ENCODE results near the gene ATG2B.
A peak's percentile ranks its signal among the peaks of the same experiment; 100 is the strongest.

Gene ATG2B

DNA sequence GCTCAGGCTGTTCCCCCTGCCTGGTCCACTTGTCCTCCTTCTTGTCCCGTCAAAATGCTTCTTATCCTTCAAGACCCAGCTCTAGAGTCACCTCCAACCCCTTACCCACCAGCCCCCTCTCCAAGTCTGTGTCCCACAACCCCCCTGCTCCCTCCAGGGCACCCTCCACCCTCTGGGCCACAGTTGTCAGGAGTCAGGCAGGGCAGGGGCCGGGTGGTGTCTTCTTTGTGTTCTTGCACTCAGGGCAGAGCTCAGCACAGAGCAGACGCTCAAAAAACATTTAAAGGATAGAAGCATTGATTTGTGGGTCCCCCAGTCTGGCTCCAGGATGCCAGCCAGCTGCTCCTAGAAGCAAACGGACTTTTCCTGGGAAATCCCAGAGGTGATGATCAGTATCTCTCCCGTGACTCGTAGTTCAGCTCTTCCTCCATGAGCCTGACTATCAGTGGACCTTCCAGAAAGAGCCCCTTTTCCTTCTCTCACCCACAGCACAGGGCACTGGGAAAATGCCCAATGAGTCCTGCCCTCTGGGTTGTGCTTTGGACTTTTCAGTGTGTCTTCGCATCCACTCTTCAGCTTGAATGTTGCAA is 124.4 kb downstream of the ATG2B start:
- Histone ChIP-seq H3K9ac (ENCODE audit: low read length) (no peak overlapping the region), H3K27ac (ENCODE audit: low read depth, low read length) (no peak overlapping the region), H3K4me1 (ENCODE audit: control insufficient read depth, insufficient read depth, low read length) (peaks cover 5% of the 10 kb centered on the region), H3K36me3 (ENCODE audit: control insufficient read depth, insufficient read depth, low read length) (no peaks in the 10 kb centered on the region), H3K4me3 (ENCODE audit: low read length) (no peak overlapping the region), H3K27me3 (ENCODE audit: control insufficient read depth, insufficient read depth, low read length) (no peaks in the 10 kb centered on the region)

DNA sequence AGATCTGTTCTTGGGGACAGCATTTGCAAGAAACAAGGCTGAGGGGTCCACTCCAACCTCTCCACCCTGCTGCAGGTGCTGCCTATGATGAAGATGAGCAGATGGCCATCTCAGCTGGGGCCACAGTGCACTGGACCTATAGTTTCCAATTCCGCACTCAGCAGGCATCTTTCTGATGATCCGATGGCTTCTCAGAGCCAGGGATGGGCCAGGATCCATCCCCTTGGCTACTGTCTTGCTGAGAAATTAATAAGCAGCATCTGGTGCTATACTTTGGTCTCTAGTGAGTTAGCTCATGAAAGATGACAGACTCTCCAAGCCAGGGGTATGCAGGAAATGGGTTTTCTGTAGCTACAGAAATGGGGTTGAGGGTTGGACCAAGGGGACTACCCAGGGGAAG is 125.5 kb downstream of the ATG2B start:
- H3K9ac ChIP-seq (ENCODE audit: low read length): no peak overlapping the region
- peaks cover 5% of the 10 kb centered on the region for H3K4me1 ChIP-seq (ENCODE audit: control insufficient read depth, insufficient read depth, low read length)
- H3K4me3 ChIP-seq (ENCODE audit: low read length): no peak overlapping the region
- H3K27me3 ChIP-seq (ENCODE audit: control insufficient read depth, insufficient read depth, low read length): no peaks in the 10 kb centered on the region
- no peak overlapping the region for H3K27ac ChIP-seq (ENCODE audit: low read depth, low read length)
- H3K36me3 ChIP-seq (ENCODE audit: control insufficient read depth, insufficient read depth, low read length): no peaks in the 10 kb centered on the region

DNA sequence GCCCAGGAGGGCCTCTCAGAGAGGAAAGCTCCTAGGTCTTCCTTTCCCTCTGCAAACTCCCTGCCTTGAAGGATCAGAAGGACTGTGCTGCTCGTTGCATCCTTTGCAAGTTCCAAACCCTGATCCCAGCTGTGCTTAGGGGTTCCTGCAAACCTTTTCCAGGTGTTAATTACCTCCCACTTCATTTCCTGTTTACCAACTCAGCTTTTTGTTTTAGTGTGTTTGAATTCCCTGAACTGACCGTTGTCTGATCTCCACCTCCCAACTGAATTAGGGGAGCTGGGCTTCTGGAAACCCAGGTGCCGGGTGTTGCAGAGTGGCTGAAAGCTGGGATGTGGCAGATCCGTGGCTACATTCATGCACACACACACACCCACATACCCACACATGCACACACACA is 127.7 kb downstream of the ATG2B start:
- H3K36me3 ChIP-seq (ENCODE audit: control insufficient read depth, insufficient read depth, low read length): no peaks in the 10 kb centered on the region
- H3K4me1 ChIP-seq (ENCODE audit: control insufficient read depth, insufficient read depth, low read length): peaks cover 5% of the 10 kb centered on the region
- H3K27me3 ChIP-seq (ENCODE audit: control insufficient read depth, insufficient read depth, low read length): no peaks in the 10 kb centered on the region
- H3K9ac ChIP-seq (ENCODE audit: low read length): no peak overlapping the region
- H3K27ac ChIP-seq (ENCODE audit: low read depth, low read length): no peak overlapping the region
- H3K4me3 ChIP-seq (ENCODE audit: low read length): no peak overlapping the region

DNA sequence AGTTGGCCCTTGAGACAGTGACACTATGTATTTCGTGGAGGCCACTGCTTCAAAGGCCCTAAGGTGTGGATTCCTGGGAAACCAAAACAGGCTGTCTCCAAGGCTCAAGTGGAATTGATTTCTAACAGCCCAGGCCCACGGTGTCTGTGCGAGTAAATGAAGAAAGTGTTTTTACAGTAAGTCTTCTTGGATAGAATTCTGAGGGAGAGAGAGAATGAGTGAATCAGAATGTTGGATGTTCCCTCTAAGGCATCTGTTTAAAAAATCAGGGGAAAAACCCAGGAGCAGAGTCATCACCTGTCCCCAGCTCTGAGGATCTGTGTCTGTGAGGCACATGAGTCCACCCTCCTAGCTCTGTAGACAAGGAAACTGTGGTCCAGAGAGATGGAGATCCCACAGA is 129.5 kb downstream of the ATG2B start:
- peaks cover 5% of the 10 kb centered on the region for H3K4me1 ChIP-seq (ENCODE audit: control insufficient read depth, insufficient read depth, low read length)
- no peaks in the 10 kb centered on the region for H3K36me3 ChIP-seq (ENCODE audit: control insufficient read depth, insufficient read depth, low read length)
- no peak overlapping the region for H3K4me3 ChIP-seq (ENCODE audit: low read length)
- no peak overlapping the region for H3K9ac ChIP-seq (ENCODE audit: low read length)
- H3K27me3 ChIP-seq (ENCODE audit: control insufficient read depth, insufficient read depth, low read length): no peaks in the 10 kb centered on the region
- H3K27ac ChIP-seq (ENCODE audit: low read depth, low read length): peak overlapping the region; percentile 68

DNA sequence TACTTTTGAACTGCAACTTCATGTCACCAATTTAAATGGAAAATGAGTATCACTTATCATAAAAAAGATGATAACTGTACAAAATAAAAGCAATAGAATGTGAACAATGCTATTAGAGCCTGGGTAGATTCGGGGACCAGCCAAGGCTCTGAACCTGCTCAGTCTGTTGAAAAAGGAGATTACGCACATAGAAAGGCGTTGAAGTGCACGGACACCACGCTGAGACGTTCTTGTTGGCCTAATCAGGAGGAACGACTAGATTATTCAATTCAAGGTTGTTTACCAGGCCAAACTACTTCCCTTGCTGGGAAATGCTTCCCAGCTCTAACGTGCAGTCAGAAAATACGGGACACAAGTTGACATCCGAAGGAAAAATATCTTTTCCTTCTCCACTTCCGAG is 130.6 kb downstream of the ATG2B start:
- H3K4me1 ChIP-seq (ENCODE audit: control insufficient read depth, insufficient read depth, low read length): peaks cover 2% of the 10 kb centered on the region
- no peak overlapping the region for H3K4me3 ChIP-seq (ENCODE audit: low read length)
- H3K36me3 ChIP-seq (ENCODE audit: control insufficient read depth, insufficient read depth, low read length): no peaks in the 10 kb centered on the region
- no peak overlapping the region for H3K9ac ChIP-seq (ENCODE audit: low read length)
- H3K27me3 ChIP-seq (ENCODE audit: control insufficient read depth, insufficient read depth, low read length): no peaks in the 10 kb centered on the region
- H3K27ac ChIP-seq (ENCODE audit: low read depth, low read length): no peak overlapping the region

DNA sequence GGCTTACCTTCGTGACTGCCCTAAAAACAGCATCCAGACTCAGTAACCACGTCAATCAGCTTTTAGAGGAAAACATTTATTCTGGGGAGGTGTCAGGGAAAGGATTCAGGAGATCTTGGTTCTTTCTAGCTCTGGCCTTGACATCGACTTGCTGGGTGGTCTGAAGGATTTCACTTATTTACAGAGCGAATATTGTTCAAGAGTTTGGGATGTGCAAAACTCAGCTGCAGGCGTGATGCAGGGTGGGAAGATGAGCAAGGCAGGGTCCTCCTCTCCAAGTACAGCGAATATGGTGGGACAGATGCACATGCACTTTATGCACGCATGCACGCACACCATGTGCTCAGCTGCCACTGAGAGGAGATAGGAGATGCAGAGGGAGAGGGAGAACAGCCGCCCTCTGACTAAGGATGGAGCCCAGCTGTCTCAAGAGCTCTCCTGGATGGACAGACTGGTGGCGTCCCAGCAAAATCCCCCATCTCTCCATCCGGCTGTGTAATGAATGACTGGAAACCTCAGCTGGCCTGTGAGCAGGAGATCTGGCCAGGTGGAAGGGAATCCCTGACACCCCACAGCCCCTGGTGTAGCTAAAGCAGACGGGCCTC is 131.5 kb downstream of the ATG2B start:
- no peak overlapping the region for H3K4me3 ChIP-seq (ENCODE audit: low read length)
- no peaks in the 10 kb centered on the region for H3K27me3 ChIP-seq (ENCODE audit: control insufficient read depth, insufficient read depth, low read length)
- H3K4me1 ChIP-seq (ENCODE audit: control insufficient read depth, insufficient read depth, low read length): no peaks in the 10 kb centered on the region
- no peaks in the 10 kb centered on the region for H3K36me3 ChIP-seq (ENCODE audit: control insufficient read depth, insufficient read depth, low read length)
- H3K9ac ChIP-seq (ENCODE audit: low read length): no peak overlapping the region
- peak overlapping the region; percentile 23 for H3K27ac ChIP-seq (ENCODE audit: low read depth, low read length)

DNA sequence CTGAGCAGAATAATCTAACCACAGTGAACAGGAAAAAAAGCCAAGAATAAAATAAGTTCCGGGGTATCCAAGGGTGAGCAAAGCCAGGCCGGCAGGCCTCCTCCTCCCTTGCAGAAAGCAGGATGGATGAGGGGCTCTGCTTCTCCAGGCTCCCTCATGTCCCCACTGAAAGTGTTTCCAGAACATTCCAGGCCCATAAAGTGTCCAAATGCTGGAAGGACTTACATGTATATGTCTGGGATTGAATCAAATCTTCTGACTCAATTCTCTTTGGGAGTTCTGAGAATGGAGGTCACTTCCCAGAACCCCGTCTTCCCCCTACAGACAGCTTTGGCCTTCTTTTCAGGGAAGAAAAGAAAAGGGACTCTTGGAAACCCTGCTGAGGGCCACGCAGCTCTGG is 132.1 kb downstream of the ATG2B start:
- H3K27ac ChIP-seq (ENCODE audit: low read depth, low read length): peak overlapping the region; percentile 23
- no peak overlapping the region for H3K9ac ChIP-seq (ENCODE audit: low read length)
- no peaks in the 10 kb centered on the region for H3K4me1 ChIP-seq (ENCODE audit: control insufficient read depth, insufficient read depth, low read length)
- no peak overlapping the region for H3K4me3 ChIP-seq (ENCODE audit: low read length)
- no peaks in the 10 kb centered on the region for H3K27me3 ChIP-seq (ENCODE audit: control insufficient read depth, insufficient read depth, low read length)
- H3K36me3 ChIP-seq (ENCODE audit: control insufficient read depth, insufficient read depth, low read length): no peaks in the 10 kb centered on the region

DNA sequence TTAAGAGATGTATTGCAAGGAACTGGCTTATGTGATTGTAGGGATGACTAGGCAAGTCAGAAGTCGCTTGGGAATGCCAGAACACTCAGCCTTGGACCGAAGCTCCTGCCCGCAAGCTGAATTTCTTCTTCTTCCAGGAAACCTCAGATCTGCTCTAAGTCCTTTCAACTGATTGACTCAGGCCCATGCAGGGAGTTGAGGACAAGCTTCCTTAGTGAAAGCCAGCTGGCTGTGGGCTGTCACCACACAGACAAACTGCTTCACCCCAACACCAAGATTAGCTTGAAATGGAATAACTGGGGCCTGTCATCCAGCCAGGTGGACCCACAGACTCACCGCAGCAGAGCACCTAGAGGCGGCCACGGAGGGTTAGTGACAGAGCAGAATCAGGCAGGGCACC is 133.8 kb downstream of the ATG2B start:
- H3K4me1 ChIP-seq (ENCODE audit: control insufficient read depth, insufficient read depth, low read length): no peaks in the 10 kb centered on the region
- H3K27me3 ChIP-seq (ENCODE audit: control insufficient read depth, insufficient read depth, low read length): no peaks in the 10 kb centered on the region
- no peak overlapping the region for H3K27ac ChIP-seq (ENCODE audit: low read depth, low read length)
- H3K36me3 ChIP-seq (ENCODE audit: control insufficient read depth, insufficient read depth, low read length): no peaks in the 10 kb centered on the region
- H3K4me3 ChIP-seq (ENCODE audit: low read length): no peak overlapping the region
- H3K9ac ChIP-seq (ENCODE audit: low read length): no peak overlapping the region

Measured in rectal smooth muscle tissue (tissue), 1 donor.